Choroid plexus epithelial cell (primary cell): ENCODE measurements around the gene ADAM12.

Experiments
- DNase-seq: peaks from one replicate; pipeline ENCODE4 v3.0.0-alpha.2; 2010; ENCODE audit warnings: low read depth
- H3K4me3 ChIP-seq: 2 replicates; pipeline ENCODE4 v1.5.1; 2011; ENCODE audit warnings: low read depth, mild to moderate bottlenecking, control low read depth, low read length, moderate library complexity
- TF ChIP-seq, protein P1 (sequence below): conservative IDR thresholded peaks from 2 replicates; pipeline ENCODE4 v1.5.1; 2011; ENCODE audit warnings: low read depth, mild to moderate bottlenecking, control low read depth, inconsistent platforms, low read length, moderate library complexity

Gene ADAM12

DNA sequence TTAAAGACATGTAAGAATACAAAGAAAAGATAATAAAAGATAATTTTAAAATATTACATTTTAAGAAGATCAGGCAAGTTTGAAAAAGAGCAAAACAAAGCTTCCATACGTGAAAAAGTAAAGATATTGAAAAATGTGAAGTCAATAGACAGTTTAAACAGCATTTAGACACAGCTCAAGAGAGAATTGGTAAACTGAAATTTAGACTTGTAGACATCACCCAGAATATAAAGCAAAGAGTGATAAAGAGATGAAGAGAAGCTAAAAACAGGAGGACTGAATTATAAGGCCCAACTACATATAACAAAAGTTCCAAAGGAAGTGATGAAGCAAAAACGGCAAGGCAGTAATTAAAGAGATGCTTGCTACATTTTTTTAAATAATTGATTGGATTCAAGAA is 13.8 kb downstream of the ADAM12 start:
- no peak for DNase-seq
- TF ChIP-seq, protein P1, sequence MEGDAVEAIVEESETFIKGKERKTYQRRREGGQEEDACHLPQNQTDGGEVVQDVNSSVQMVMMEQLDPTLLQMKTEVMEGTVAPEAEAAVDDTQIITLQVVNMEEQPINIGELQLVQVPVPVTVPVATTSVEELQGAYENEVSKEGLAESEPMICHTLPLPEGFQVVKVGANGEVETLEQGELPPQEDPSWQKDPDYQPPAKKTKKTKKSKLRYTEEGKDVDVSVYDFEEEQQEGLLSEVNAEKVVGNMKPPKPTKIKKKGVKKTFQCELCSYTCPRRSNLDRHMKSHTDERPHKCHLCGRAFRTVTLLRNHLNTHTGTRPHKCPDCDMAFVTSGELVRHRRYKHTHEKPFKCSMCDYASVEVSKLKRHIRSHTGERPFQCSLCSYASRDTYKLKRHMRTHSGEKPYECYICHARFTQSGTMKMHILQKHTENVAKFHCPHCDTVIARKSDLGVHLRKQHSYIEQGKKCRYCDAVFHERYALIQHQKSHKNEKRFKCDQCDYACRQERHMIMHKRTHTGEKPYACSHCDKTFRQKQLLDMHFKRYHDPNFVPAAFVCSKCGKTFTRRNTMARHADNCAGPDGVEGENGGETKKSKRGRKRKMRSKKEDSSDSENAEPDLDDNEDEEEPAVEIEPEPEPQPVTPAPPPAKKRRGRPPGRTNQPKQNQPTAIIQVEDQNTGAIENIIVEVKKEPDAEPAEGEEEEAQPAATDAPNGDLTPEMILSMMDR: no peak
- H3K4me3 ChIP-seq: no peak overlapping the region

DNA sequence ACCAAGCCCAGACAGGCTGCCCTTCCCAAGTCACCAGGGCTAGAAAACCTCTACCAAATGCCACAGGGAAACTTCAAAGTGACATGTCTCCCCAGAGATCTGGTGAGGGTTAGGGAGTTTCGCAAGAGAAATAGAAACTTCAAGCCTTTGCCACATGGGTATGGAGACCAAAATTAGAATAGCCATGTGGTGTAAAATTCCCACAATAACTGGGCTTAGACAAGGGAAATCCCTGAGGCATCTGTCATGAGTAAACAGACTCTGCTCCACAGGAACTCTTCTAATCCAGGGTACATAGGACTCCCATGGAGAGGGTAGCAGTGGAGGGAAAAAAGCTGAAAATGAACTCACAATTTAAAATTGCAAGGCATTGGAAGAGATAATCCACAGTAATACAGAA is 14.3 kb downstream of the ADAM12 start:
- H3K4me3 ChIP-seq: no peak overlapping the region
- TF ChIP-seq, protein P1: no peak
- DNase-seq: peak; percentile 72

DNA sequence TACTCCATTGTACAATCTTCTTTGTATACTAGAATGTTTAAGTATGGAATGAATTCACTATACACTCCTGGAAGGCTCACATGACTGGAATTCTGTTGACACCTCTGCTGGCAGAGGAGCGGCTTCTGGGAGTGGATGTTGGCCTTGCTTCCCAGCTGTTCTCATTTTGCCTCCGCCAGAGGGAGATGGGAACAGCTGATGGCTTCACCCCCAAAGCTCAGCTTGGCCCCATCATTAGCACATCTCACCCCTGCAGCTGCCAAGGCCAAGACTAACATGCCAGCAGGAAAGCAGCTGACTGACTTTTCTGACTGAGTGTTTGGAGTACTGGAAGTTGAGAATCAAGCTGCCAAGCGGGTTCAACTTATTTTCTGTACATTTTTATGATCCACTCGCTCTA is 15.1 kb downstream of the ADAM12 start:
- DNase-seq: peak; percentile 48
- no peak overlapping the region for H3K4me3 ChIP-seq
- TF ChIP-seq, protein P1: peak; percentile 21

- H3K4me3 ChIP-seq: no peak overlapping the region
- DNase-seq: no peak
- TF ChIP-seq, protein P1: no peak
Observed at GRCh38 chr10:126372396-126372795, 15.9 kb downstream of the ADAM12 start.

DNA sequence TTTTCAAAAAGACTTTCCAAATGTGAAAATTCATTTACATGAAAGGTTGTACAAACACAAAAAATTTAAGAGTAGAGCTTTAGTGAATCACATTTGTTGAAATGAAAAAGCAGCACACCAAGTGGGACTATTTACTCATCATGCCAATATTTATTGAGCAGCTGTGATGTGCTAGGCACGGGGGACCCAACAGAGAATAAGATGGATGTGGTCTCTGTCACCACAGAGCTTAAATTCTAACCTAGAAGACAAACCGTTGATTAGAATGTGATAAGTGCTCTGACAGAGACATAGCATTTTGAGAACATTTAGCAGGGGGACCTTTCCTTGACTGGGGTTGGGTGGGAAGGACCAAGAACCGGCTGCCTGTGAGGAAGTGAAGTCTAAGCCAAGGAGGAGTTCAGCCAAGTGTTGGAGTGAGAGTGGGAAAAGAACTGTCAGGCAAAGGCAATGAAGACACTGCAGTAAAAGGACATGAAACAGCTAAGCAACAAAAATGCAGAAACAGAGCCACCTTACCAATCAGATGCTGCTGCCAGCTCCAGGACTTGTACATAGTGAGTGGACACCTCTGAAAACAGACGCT is 19.1 kb downstream of the ADAM12 start:
- TF ChIP-seq, protein P1: no peak
- H3K4me3 ChIP-seq: no peak overlapping the region
- no peak for DNase-seq

DNA sequence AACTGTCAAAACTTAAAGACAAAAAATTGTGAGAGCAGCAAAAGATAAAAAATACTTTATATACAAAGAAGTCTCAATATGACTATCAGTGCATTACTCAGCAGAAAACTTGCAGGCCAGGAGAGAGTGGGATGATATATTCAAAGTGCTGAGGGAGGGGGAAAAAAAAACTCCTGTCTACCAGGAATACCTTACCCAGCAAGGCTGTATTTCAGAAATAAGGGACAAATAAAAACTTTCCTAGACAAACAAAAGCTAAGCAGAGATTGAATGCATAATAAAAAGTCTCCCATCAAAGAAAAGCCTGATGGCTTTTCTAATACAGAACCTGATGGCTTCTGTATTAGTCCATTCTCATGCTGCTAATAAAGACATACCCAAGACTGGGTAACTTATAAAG is 31.1 kb downstream of the ADAM12 start:
- no peak overlapping the region for H3K4me3 ChIP-seq
- TF ChIP-seq, protein P1: no peak
- DNase-seq: no peak

DNA sequence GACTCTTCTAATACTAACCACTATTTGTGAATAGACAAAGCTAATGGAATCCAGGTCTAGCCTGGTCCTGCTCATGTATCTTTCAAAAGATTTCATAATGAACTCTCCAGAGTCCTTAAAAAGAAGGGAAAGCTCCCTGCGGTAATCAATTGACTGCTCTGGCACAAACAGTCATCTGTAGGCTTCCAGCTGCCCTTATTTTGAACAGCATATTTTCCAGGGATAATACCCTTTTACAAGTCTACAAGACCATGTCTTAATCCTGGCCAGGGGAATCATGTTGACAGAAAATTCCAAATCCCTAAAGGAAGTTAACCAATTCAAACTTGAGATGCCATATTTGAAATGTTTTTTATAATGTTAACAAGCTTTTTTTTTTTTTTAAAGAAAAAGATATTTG is 34.6 kb downstream of the ADAM12 start:
- no peak for DNase-seq
- TF ChIP-seq, protein P1: no peak
- H3K4me3 ChIP-seq: no peak overlapping the region
